ENCODE data around the gene TKT.
"Not testable (repeated sequence)": the region's sequence is repeated elsewhere in the genome, so short reads cannot be mapped to it uniquely, and the experiment has no call there.

DNA sequence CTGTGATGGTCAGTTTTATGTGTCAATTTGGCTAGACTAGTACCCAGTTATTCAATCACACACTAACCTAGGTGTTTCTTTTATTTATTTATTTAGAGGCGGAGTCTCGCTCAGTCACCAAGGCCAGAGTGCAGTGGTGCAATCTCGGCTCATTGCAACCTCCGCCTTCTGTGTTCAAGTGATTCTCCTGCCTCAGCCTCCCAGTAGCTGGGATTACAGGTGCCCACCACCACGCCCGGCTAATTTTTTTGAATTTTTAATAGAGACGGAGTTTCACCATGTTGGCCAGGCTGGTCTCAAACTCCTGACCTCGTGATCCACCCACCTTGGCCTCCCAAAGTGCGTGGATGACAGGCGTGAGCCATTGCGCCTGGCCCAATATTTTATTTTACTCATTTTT is 13.4 kb upstream of the TKT start:
- TF ChIP-seq, protein P1, sequence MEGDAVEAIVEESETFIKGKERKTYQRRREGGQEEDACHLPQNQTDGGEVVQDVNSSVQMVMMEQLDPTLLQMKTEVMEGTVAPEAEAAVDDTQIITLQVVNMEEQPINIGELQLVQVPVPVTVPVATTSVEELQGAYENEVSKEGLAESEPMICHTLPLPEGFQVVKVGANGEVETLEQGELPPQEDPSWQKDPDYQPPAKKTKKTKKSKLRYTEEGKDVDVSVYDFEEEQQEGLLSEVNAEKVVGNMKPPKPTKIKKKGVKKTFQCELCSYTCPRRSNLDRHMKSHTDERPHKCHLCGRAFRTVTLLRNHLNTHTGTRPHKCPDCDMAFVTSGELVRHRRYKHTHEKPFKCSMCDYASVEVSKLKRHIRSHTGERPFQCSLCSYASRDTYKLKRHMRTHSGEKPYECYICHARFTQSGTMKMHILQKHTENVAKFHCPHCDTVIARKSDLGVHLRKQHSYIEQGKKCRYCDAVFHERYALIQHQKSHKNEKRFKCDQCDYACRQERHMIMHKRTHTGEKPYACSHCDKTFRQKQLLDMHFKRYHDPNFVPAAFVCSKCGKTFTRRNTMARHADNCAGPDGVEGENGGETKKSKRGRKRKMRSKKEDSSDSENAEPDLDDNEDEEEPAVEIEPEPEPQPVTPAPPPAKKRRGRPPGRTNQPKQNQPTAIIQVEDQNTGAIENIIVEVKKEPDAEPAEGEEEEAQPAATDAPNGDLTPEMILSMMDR (conservative IDR thresholded peaks at IDR 0.05) = not testable (repeated sequence)
- not testable (repeated sequence) for TF ChIP-seq ZFX (IDR thresholded peaks at IDR 0.05)
